ENCODE data around the gene GRIN1.

- TF ChIP-seq POLR2A (IDR thresholded peaks at IDR 0.05) (no peak), CTCF (IDR thresholded peaks at IDR 0.05) (no peak)
Measured at GRCh38 chr9:137181680-137182079, 42.7 kb downstream of the GRIN1 start.

All from right lobe of liver (tissue), 4 donors.